ENCODE results near the gene UGT2B17. TPM values are rescaled to one million over a fixed set of nuclear protein-coding genes. Genes with fewer than 3 reads are reported as not detected.

The UGT2B17 gene
- total and polyA plus RNA-seq, 10 of the 15 experiments (the other 5 are each of a cell fraction or from before 2014, with no cell fraction given), result 0.15 TPM; not detected in 9

DNA sequence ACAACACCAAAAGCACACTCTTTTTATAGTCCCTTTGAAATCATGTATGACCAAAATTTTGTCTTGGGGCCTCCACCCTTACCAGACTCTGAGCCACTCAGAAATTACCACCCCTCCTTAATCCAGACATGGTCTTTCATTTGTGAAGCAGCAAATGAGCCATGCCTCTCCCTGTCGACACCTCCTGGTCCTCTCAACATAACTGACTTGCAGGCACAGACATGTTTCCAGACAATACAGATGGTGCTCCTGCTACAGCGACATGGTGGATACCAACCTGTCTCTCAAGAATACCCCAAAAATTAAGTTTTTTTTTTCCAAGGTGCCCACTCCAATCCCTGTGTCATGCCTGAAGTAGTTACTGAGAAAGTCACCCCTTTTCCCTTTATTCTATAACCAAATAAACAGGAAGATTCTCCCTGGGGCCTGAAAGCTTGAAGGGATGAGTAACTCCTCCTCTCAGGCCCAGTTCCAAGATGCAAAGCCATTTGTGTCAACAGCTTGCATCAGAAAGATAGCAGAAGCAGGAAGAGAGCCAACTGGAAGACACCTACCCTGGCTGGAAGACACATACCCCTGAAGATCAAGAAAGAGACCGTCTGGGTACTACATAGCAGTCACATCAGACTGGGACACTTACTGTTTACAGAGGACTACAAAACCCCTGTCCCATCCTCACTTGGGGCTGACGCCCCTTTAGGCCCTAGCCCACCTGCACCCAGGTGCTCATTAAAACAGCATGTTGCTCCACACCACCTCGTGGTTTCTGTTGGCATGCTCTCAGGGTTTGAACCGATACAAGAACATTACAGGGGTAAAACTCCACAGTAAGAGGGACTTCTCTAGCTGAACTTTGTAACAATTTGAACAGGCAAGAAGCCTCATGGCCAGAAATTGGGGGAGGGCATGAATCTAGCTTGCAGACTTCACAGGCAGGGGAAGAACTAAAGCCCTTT lies 5.5 kb upstream of the UGT2B17 start:
- RAD21 ChIA-PET (ENCODE audit: unreplicated experiment), result no interaction called here
- no peak overlapping the region for H2AFZ ChIP-seq (ENCODE audit: control insufficient read depth, low read depth, low read length)
- H3K36me3 ChIP-seq (ENCODE audit: control insufficient read depth in 2 of 2, insufficient read depth in 2 of 2, low read length in 1 of 2), result no peaks in the 10 kb centered on the region
- SMC1A ChIA-PET (ENCODE audit: uncharacterized antibody, unreplicated experiment), result no interaction called here
- no peak overlapping the region for H3K9ac ChIP-seq (ENCODE audit: control insufficient read depth, insufficient read depth, low read length)
- no TSS peak for BruUV-seq (replicated peaks)
- no peak overlapping the region for H3K4me3 ChIP-seq
- ATAC-seq, result no peak
- H3K27ac ChIP-seq (ENCODE audit: control insufficient read depth, insufficient read depth), result no peak overlapping the region
- WGBS (ENCODE audit: insufficient coverage, insufficient replicate concordance, low lambda C conversion rate, missing lambda C conversion rate), result no CpG with 5 or more reads among the region's 6 CpGs
- no peaks in the 10 kb centered on the region for H3K4me1 ChIP-seq (ENCODE audit: control insufficient read depth, insufficient read depth, low read length)
- TF ChIP-seq SIN3A (IDR thresholded peaks at IDR 0.05; ENCODE audit: low read depth, low read length) (no peak), FOS (IDR thresholded peaks at IDR 0.05; ENCODE audit: borderline replicate concordance, extremely low read depth, insufficient read length) (no peak), KLF5 (IDR thresholded peaks at IDR 0.05; ENCODE audit: partially characterized antibody) (no peak), TCF7 (IDR thresholded peaks at IDR 0.05; ENCODE audit: borderline replicate concordance) (no peak)
- H3K4me2 ChIP-seq (ENCODE audit: control insufficient read depth, insufficient read depth), result no peak overlapping the region
- H3K79me2 ChIP-seq (ENCODE audit: control insufficient read depth, insufficient read depth, low read length), result no peaks in the 10 kb centered on the region
- DNase-seq (ENCODE audit: low read depth, low spot score), result no peak
- intact Hi-C loops (cut with micrococcal nuclease; ENCODE audit: unreplicated experiment) (no loop called here), in situ Hi-C loops (cut with MboI) (loop anchor here (25.0 kb wide), 1 partner anchor 106 kb away; no protein-coding TSS in a partner anchor)
- no peaks in the 10 kb centered on the region for H3K9me3 ChIP-seq (replicated peaks; ENCODE audit: control insufficient read depth, insufficient read depth, low read length)
- FAIRE-seq, result no peak
- POLR2A ChIA-PET, result no interaction called here
- CTCF ChIA-PET, result no interaction called here
- no peaks in the 10 kb centered on the region for H4K20me1 ChIP-seq (ENCODE audit: control insufficient read depth, insufficient read depth)
- H3K27me3 ChIP-seq (replicated peaks in 1 of 2; ENCODE audit: control insufficient read depth in 2 of 2, insufficient read depth in 2 of 2, low read length in 1 of 2), result no peaks in the 10 kb centered on the region

GRCh38 chr4:68577590-68577989 lies 1.5 kb upstream of the UGT2B17 start:
- intact Hi-C loops (cut with micrococcal nuclease; ENCODE audit: unreplicated experiment), result no loop called here
- H3K79me2 ChIP-seq (ENCODE audit: control insufficient read depth, insufficient read depth, low read length), result no peaks in the 10 kb centered on the region
- H3K36me3 ChIP-seq (ENCODE audit: control insufficient read depth in 2 of 2, insufficient read depth in 2 of 2, low read length in 1 of 2), result no peaks in the 10 kb centered on the region
- no CpG with 5 or more reads among the region's 3 CpGs for WGBS (ENCODE audit: insufficient coverage, insufficient replicate concordance, low lambda C conversion rate, missing lambda C conversion rate)
- no peak overlapping the region for H3K9ac ChIP-seq (ENCODE audit: control insufficient read depth, insufficient read depth, low read length)
- CTCF ChIA-PET, result no interaction called here
- H2AFZ ChIP-seq (ENCODE audit: control insufficient read depth, low read depth, low read length), result no peak overlapping the region
- H3K9me3 ChIP-seq (replicated peaks; ENCODE audit: control insufficient read depth, insufficient read depth, low read length), result no peaks in the 10 kb centered on the region
- no TSS peak for BruUV-seq (replicated peaks)
- no peak for FAIRE-seq
- H3K27ac ChIP-seq (ENCODE audit: control insufficient read depth, insufficient read depth), result no peak overlapping the region
- TF ChIP-seq TARDBP (IDR thresholded peaks at IDR 0.05; ENCODE audit: borderline replicate concordance), result no peak
- TF ChIP-seq GATAD2B (conservative IDR thresholded peaks at IDR 0.05; ENCODE audit: low read depth), result no peak
- TF ChIP-seq, protein P1, sequence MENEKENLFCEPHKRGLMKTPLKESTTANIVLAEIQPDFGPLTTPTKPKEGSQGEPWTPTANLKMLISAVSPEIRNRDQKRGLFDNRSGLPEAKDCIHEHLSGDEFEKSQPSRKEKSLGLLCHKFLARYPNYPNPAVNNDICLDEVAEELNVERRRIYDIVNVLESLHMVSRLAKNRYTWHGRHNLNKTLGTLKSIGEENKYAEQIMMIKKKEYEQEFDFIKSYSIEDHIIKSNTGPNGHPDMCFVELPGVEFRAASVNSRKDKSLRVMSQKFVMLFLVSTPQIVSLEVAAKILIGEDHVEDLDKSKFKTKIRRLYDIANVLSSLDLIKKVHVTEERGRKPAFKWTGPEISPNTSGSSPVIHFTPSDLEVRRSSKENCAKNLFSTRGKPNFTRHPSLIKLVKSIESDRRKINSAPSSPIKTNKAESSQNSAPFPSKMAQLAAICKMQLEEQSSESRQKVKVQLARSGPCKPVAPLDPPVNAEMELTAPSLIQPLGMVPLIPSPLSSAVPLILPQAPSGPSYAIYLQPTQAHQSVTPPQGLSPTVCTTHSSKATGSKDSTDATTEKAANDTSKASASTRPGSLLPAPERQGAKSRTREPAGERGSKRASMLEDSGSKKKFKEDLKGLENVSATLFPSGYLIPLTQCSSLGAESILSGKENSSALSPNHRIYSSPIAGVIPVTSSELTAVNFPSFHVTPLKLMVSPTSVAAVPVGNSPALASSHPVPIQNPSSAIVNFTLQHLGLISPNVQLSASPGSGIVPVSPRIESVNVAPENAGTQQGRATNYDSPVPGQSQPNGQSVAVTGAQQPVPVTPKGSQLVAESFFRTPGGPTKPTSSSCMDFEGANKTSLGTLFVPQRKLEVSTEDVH (IDR thresholded peaks at IDR 0.05; ENCODE audit: low read depth, partially characterized antibody), result no peak
- TF ChIP-seq E4F1 (IDR thresholded peaks at IDR 0.05; ENCODE audit: borderline replicate concordance, partially characterized antibody), result no peak
- no peak for TF ChIP-seq FOXM1 (IDR thresholded peaks at IDR 0.05; ENCODE audit: low read depth, low read length)
- no peak for TF ChIP-seq KDM1A (IDR thresholded peaks at IDR 0.05; ENCODE audit: borderline replicate concordance)
- TF ChIP-seq HDAC2 (IDR thresholded peaks at IDR 0.05), result no peak
- TF ChIP-seq MYC (IDR thresholded peaks at IDR 0.05; ENCODE audit: insufficient read depth, insufficient read length, insufficient replicate concordance, low read length, severe bottlenecking), result no peak
- RAD21 ChIA-PET (ENCODE audit: unreplicated experiment), result no interaction called here
- POLR2A ChIA-PET, result no interaction called here
- no peak overlapping the region for H3K4me3 ChIP-seq
- no peaks in the 10 kb centered on the region for H4K20me1 ChIP-seq (ENCODE audit: control insufficient read depth, insufficient read depth)
- H3K4me2 ChIP-seq (ENCODE audit: control insufficient read depth, insufficient read depth), result no peak overlapping the region
- ATAC-seq, result no peak
- no peaks in the 10 kb centered on the region for H3K27me3 ChIP-seq (replicated peaks in 1 of 2; ENCODE audit: control insufficient read depth in 2 of 2, insufficient read depth in 2 of 2, low read length in 1 of 2)
- SMC1A ChIA-PET (ENCODE audit: uncharacterized antibody, unreplicated experiment), result no interaction called here
- in situ Hi-C loops (cut with MboI), result loop anchor here (25.0 kb wide), 1 partner anchor 110 kb away; no protein-coding TSS in a partner anchor
- no peak for DNase-seq (ENCODE audit: low read depth, low spot score)
- H3K4me1 ChIP-seq (ENCODE audit: control insufficient read depth, insufficient read depth, low read length), result no peaks in the 10 kb centered on the region
